Upper lobe of right lung (tissue), 1 donor: Measurements from ENCODE around the gene NEMF. TPM values are rescaled to one million over a fixed set of nuclear protein-coding genes. Genes with fewer than 3 reads are reported as not detected.
A peak's percentile ranks its signal among the peaks of the same experiment; 100 is the strongest.
"Not testable (repeated sequence)": the region's sequence is repeated elsewhere in the genome, so short reads cannot be mapped to it uniquely, and the experiment has no call there.

Experiments used
- ATAC-seq: fragments of 200-7000 bp; cut with Tn5 transposase; one replicate; pipeline ENCODE4 v1.9.1; 2020; ENCODE audit warnings: mild to moderate bottlenecking, moderate library complexity
- DNase-seq: peaks from one replicate; pipeline ENCODE4 v3.0.0-alpha.2; 2020
- H3K27ac ChIP-seq: fragments of 200-600 bp; one replicate; pipeline ENCODE4 v1.8.0; 2022
- H3K27me3 ChIP-seq: fragments of 200-600 bp; one replicate; pipeline ENCODE4 v1.8.0; 2022; ENCODE audit warnings: mild to moderate bottlenecking
- H3K36me3 ChIP-seq: fragments of 200-600 bp; one replicate; pipeline ENCODE4 v1.8.0; 2022
- H3K4me1 ChIP-seq: fragments of 200-600 bp; one replicate; pipeline ENCODE4 v1.8.0; 2022
- H3K4me3 ChIP-seq: fragments of 200-600 bp; one replicate; pipeline ENCODE4 v1.8.0; 2022; ENCODE audit warnings: mild to moderate bottlenecking
- H3K9me3 ChIP-seq: fragments of 200-600 bp; one replicate; pipeline ENCODE4 v1.8.0; 2022
- intact Hi-C: fragments of 100-400 bp; cut with DNase I; formaldehyde crosslinking; loops from one replicate; pipeline ENCODE4 v1.11.0; 2022
- total RNA-seq: library from RNA; stranded (reverse); fragmentation: NEBNext Ultra II Directional; extraction: Animal tissue kit (Norgen Biotek cat#: 25700); gene quantifications from one replicate; pipeline ENCODE4 v1.2.1, GENCODE V29; 2021
- TF ChIP-seq, protein P1 (sequence below): fragments of 200-600 bp; IDR thresholded peaks from one replicate; pipeline ENCODE4 v1.8.0; 2022; ENCODE audit warnings: antibody characterized with exemption
- donor health status: DM: no; HTN: yes; CAD: no; lungs with severe emphysema.

NEMF gene
- total RNA-seq, 1 donor from 2014 or later, result 57.4 TPM

DNA sequence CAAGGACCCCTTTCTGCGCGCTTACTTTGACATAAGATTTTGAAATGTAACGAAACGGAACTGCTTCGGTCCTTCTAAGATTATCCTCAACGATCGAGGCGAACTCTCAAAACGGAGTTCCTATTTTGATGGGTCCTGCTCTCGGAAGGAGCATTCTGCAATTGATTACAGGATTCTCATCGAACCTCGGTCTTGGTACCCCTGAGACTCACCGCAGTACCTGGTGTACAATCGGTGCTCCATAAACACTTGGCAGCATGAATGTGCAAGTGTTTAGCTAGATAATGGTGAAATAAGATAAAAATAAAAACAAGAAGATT, 530 bp upstream of the NEMF start:
- ATAC-seq (no peak), DNase-seq (no peak)
- Histone ChIP-seq H3K27ac (peak overlapping the region; percentile 95), H3K4me1 (peaks cover 12% of the 10 kb centered on the region), H3K27me3 (no peaks in the 10 kb centered on the region), H3K4me3 (peak overlapping the region; percentile 91), H3K36me3 (peaks cover 27% of the 10 kb centered on the region), H3K9me3 (no peaks in the 10 kb centered on the region)
- TF ChIP-seq, protein P1, sequence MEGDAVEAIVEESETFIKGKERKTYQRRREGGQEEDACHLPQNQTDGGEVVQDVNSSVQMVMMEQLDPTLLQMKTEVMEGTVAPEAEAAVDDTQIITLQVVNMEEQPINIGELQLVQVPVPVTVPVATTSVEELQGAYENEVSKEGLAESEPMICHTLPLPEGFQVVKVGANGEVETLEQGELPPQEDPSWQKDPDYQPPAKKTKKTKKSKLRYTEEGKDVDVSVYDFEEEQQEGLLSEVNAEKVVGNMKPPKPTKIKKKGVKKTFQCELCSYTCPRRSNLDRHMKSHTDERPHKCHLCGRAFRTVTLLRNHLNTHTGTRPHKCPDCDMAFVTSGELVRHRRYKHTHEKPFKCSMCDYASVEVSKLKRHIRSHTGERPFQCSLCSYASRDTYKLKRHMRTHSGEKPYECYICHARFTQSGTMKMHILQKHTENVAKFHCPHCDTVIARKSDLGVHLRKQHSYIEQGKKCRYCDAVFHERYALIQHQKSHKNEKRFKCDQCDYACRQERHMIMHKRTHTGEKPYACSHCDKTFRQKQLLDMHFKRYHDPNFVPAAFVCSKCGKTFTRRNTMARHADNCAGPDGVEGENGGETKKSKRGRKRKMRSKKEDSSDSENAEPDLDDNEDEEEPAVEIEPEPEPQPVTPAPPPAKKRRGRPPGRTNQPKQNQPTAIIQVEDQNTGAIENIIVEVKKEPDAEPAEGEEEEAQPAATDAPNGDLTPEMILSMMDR, result no peak
- intact Hi-C loops, result no loop called here

DNA sequence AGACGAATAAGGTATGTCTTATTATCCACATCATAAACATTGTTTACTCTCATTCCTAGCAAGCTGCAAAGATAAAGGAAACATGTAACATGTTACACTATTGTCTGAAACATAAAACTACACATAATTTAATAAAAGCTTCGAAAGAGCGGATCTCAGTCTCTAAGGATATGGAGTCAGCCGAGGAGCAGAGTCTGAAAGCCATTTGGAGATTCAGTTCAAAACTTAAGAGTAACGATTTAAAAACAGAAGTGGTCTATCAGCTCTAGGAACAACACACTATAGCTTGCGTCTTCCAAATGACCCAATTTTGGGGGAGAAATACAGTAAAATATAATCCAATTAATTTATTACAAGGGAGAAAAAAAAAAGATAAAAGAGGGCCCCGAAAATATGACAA, 775 bp downstream of the NEMF start:
- TF ChIP-seq, protein P1, result no peak
- Histone ChIP-seq H3K9me3 (no peaks in the 10 kb centered on the region), H3K36me3 (peaks cover 38% of the 10 kb centered on the region), H3K27ac (peak overlapping the region; percentile 95), H3K27me3 (no peaks in the 10 kb centered on the region), H3K4me3 (peak overlapping the region; percentile 91), H3K4me1 (peaks cover 12% of the 10 kb centered on the region)
- ATAC-seq, result no peak
- no peak for DNase-seq
- intact Hi-C loops, result no loop called here

DNA sequence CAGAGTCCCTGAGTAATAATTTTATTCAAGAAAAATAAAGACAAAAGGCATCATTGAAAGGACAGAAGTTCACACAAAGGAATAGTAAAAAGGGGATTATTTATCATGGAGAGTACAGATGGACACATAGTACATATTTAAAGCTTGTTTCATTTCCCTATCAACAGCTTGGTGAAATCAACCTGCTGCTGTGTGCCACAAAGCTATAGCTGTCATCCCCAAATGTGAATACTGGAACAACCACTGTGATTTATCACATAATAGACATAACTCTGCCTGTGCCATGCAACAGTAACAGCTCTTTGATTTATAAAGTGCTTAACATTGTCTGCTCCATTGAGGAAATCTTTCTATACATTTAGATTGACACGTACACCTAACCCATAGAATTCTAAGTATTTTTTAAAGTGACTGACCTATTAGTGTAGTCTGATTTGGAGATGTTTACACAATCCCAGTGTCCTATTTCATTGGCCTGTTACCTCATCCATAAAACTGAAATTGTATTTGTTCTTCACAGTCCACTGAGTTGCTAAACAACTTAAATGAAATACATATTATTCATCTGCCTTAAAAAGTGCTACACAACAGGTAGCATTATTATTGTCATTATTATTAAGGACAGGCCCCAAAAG, 3.3 kb downstream of the NEMF start:
- H3K27me3 ChIP-seq, result no peaks in the 10 kb centered on the region
- no peak overlapping the region for H3K27ac ChIP-seq
- DNase-seq, result no peak
- TF ChIP-seq, protein P1, result no peak
- no peak overlapping the region for H3K4me3 ChIP-seq
- no peaks in the 10 kb centered on the region for H3K9me3 ChIP-seq
- intact Hi-C loops, result no loop called here
- ATAC-seq, result no peak
- H3K4me1 ChIP-seq, result peaks cover 12% of the 10 kb centered on the region
- peaks cover 60% of the 10 kb centered on the region for H3K36me3 ChIP-seq

DNA sequence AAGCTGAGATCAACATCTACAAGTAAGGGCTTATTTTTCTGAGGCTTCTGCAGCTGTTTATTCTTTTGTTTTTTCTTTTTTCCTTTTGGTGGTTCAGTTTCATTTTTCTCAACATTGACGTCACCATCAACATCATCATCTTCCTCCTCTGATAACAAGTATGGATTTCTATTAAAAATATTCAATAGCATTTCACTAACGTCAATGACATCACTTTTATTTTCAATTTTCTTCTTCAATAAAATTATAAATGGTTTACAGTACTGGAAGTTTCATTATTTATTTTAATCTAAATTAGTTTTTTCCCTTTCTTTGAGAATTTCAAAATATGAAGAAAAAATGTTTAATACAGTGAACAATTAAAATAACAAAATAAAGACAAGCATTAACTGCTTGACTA, 23.9 kb downstream of the NEMF start:
- no peak for DNase-seq
- Histone ChIP-seq H3K27ac (no peak overlapping the region), H3K9me3 (no peaks in the 10 kb centered on the region), H3K27me3 (no peaks in the 10 kb centered on the region), H3K36me3 (peaks cover 97% of the 10 kb centered on the region), H3K4me1 (no peaks in the 10 kb centered on the region), H3K4me3 (no peak overlapping the region)
- intact Hi-C loops, result no loop called here
- ATAC-seq, result no peak
- TF ChIP-seq, protein P1, result no peak

DNA sequence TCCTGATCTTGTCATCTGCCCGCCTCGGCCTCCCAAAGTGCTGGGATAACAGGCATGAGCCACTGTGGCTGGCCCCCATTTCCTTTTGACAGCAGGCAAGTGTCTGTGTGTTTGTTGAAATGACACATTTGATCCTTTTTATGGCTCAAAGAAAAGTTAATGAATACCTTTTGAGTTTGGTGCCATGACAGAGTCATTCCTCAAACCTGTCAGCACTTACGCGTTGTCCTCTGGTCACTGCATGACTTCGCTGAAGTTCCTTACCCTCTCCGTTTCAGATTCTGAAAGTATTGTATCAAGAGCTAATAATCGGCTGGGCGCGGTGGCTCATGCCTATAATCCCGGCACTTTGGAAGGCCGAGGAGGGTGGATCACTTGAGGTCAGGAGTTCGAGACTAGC, 32.4 kb downstream of the NEMF start:
- TF ChIP-seq, protein P1, result no peak
- H3K4me3 ChIP-seq, result no peak overlapping the region
- intact Hi-C loops, result no loop called here
- no peak for DNase-seq
- no peaks in the 10 kb centered on the region for H3K4me1 ChIP-seq
- ATAC-seq, result no peak
- H3K27ac ChIP-seq, result no peak overlapping the region
- peaks cover 82% of the 10 kb centered on the region for H3K36me3 ChIP-seq
- no peaks in the 10 kb centered on the region for H3K27me3 ChIP-seq
- no peaks in the 10 kb centered on the region for H3K9me3 ChIP-seq

DNA sequence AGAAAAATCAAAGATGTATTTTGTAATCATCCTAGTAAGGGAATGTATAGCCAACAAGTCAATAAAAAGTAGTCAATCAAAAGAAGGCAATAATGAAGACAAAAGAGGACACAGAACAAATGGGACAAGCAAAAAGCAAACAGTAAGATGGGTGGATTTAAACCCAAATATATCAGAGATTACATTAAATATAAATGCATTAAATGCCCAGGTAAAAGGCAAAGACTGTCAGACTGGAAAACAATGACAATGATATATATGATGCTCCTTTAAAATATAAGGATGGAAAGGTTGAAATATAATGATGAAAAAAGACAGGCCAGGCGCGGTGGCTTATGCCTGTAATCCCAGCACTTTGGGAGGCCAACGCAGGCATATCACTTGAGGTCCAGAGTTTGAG, 35.7 kb downstream of the NEMF start:
- ATAC-seq, result no peak
- Histone ChIP-seq H3K9me3 (no peaks in the 10 kb centered on the region), H3K27ac (no peak overlapping the region), H3K4me3 (no peak overlapping the region), H3K36me3 (peaks cover 83% of the 10 kb centered on the region), H3K4me1 (no peaks in the 10 kb centered on the region), H3K27me3 (no peaks in the 10 kb centered on the region)
- intact Hi-C loops, result no loop called here
- TF ChIP-seq, protein P1, result no peak
- no peak for DNase-seq

DNA sequence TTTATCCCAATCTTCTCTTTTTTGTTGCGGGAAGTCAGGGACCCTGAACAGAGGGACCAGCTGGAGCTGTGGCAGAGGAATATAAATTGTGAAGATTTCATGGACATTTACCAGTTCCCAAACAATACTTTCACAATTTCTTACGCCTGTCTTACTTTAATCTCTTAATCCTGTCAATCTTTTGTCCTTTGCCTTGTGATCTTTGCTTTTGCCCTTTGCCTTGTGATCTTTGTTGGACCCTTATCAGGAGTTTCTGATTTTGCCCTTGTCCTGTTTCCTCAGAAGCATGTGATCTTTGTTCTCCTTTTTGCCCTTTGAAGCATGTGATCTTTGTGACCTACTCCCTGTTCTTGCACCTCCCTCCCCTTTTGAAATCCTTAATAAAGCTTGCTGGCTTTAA, 36.5 kb downstream of the NEMF start:
- intact Hi-C loops, result not testable (repeated sequence)

More for the DNA sequence above, 36.5 kb downstream of the NEMF start:
- not testable (repeated sequence) for H3K27me3 ChIP-seq, ATAC-seq, H3K9me3 ChIP-seq, DNase-seq, H3K4me1 ChIP-seq, H3K27ac ChIP-seq, H3K4me3 ChIP-seq
- peaks cover 90% of the 10 kb centered on the region for H3K36me3 ChIP-seq
